Endodermal cell (in vitro differentiated cells): ENCODE data around the gene CDKN1A. TPM values are rescaled to one million over a fixed set of nuclear protein-coding genes. Genes with fewer than 3 reads are reported as not detected.

Experiments
- DNase-seq: peaks from one replicate; pipeline ENCODE4 v3.0.0-alpha.2; 2017
- H3K27ac ChIP-seq: 2 replicates; pipeline ENCODE4 v1.5.1; 2013; ENCODE audit warnings: mild to moderate bottlenecking, low read depth, low read length, moderate library complexity
- H3K27me3 ChIP-seq: 2 replicates; pipeline ENCODE4 v1.6.1; 2013; ENCODE audit warnings: mild to moderate bottlenecking, low read length, moderate library complexity; ENCODE audit not compliant: insufficient read depth, control insufficient read depth, poor library complexity, severe bottlenecking
- H3K36me3 ChIP-seq: 2 replicates; pipeline ENCODE4 v1.7.0; 2013; ENCODE audit warnings: mild to moderate bottlenecking, low read length, moderate library complexity; ENCODE audit not compliant: control insufficient read depth, insufficient read depth
- H3K4me1 ChIP-seq: one replicate; pipeline ENCODE4 v1.7.0; 2013; ENCODE audit warnings: low read length; ENCODE audit not compliant: control insufficient read depth, insufficient read depth
- H3K4me3 ChIP-seq: 2 replicates; pipeline ENCODE4 v1.5.1; 2013; ENCODE audit warnings: mild to moderate bottlenecking, low read length, moderate library complexity
- H3K9ac ChIP-seq: 2 replicates; pipeline ENCODE4 v1.6.1; 2013; ENCODE audit warnings: mild to moderate bottlenecking, low read length, moderate library complexity; ENCODE audit not compliant: poor library complexity, severe bottlenecking; ENCODE audit errors: extremely low read depth
- H3K9me3 ChIP-seq: 2 replicates; pipeline ENCODE4 v1.6.1; 2013; ENCODE audit warnings: mild to moderate bottlenecking, low read length, moderate library complexity; ENCODE audit not compliant: control insufficient read depth
- H3K27ac Mint-ChIP-seq: 2 replicates; pipeline ENCODE4 v1.8.0; 2020; ENCODE audit warnings: mixed read lengths
- H3K27me3 Mint-ChIP-seq: 2 replicates; pipeline ENCODE4 v1.8.0; 2021; ENCODE audit warnings: mild to moderate bottlenecking, mixed read lengths; ENCODE audit not compliant: insufficient read depth
- H3K36me3 Mint-ChIP-seq: 2 replicates; pipeline ENCODE4 v1.8.0; 2020; ENCODE audit warnings: low read depth, mixed read lengths
- H3K4me1 Mint-ChIP-seq: 2 replicates; pipeline ENCODE4 v1.8.0; 2020; ENCODE audit warnings: mixed read lengths
- H3K4me3 Mint-ChIP-seq: 2 replicates; pipeline ENCODE4 v1.8.0; 2020; ENCODE audit warnings: mild to moderate bottlenecking, moderate library complexity, mixed read lengths
- H3K9me3 Mint-ChIP-seq: 2 replicates; pipeline ENCODE4 v1.8.0; 2020; ENCODE audit warnings: mild to moderate bottlenecking, mixed read lengths
- WGBS, 2 experiments: methylation state at CpG; one replicate each; pipeline versions ENCODE4 v1.1.5 to v1.1.7; 2013; ENCODE audit warnings: missing lambda C conversion rate in 2 of 2, mixed read lengths in 1 of 2; ENCODE audit not compliant: insufficient coverage in 1 of 2, insufficient read length in 1 of 2; 5-methylcytosine and 5-hydroxymethylcytosine counted together
- total RNA-seq, 2 donors: library from RNA; stranded (reverse); fragmentation: NEBNext Ultra II Directional in 1 of 2; extraction: Animal tissue kit (Norgen Biotek cat#: 25700) in 1 of 2; gene quantifications; 2 replicates in 1 of 2; 3 replicates in 1 of 2; pipeline ENCODE4 v1.2.1, GENCODE V29; 2021
- TF ChIP-seq, protein P1 (sequence below): fragments of 200-600 bp; sonication (generic); conservative IDR thresholded peaks from 2 replicates; pipeline ENCODE4 v1.5.0; 2021; ENCODE audit warnings: antibody characterized with exemption, mild to moderate bottlenecking

CDKN1A gene
- total RNA-seq, 2 donors from 2014 or later: 1.9 to 3.7 TPM

- H3K27ac Mint-ChIP-seq: no peak overlapping the region
- H3K9me3 Mint-ChIP-seq: no peaks in the 10 kb centered on the region
- H3K9ac ChIP-seq: no peak overlapping the region
- H3K27me3 ChIP-seq: no peaks in the 10 kb centered on the region
- no peaks in the 10 kb centered on the region for H3K9me3 ChIP-seq
- no peak overlapping the region for H3K4me3 Mint-ChIP-seq
- H3K4me3 ChIP-seq: no peak overlapping the region
- TF ChIP-seq, protein P1, sequence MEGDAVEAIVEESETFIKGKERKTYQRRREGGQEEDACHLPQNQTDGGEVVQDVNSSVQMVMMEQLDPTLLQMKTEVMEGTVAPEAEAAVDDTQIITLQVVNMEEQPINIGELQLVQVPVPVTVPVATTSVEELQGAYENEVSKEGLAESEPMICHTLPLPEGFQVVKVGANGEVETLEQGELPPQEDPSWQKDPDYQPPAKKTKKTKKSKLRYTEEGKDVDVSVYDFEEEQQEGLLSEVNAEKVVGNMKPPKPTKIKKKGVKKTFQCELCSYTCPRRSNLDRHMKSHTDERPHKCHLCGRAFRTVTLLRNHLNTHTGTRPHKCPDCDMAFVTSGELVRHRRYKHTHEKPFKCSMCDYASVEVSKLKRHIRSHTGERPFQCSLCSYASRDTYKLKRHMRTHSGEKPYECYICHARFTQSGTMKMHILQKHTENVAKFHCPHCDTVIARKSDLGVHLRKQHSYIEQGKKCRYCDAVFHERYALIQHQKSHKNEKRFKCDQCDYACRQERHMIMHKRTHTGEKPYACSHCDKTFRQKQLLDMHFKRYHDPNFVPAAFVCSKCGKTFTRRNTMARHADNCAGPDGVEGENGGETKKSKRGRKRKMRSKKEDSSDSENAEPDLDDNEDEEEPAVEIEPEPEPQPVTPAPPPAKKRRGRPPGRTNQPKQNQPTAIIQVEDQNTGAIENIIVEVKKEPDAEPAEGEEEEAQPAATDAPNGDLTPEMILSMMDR: no peak
- H3K27ac ChIP-seq: no peak overlapping the region
- no peaks in the 10 kb centered on the region for H3K36me3 ChIP-seq
- peaks cover 6% of the 10 kb centered on the region for H3K27me3 Mint-ChIP-seq
- 87 to 93% methylated on average over 8 to 11 of the region's 11 CpGs for WGBS, 2 experiments
- peaks cover 3% of the 10 kb centered on the region for H3K4me1 Mint-ChIP-seq
- H3K36me3 Mint-ChIP-seq: no peaks in the 10 kb centered on the region
- no peak for DNase-seq
- no peaks in the 10 kb centered on the region for H3K4me1 ChIP-seq
Measured at GRCh38 chr6:36639171-36639808, 39.2 kb upstream of the CDKN1A start.

- Mint-ChIP-seq H3K36me3 (no peaks in the 10 kb centered on the region), H3K4me3 (no peak overlapping the region), H3K27me3 (peaks cover 10% of the 10 kb centered on the region), H3K4me1 (peaks cover 3% of the 10 kb centered on the region), H3K27ac (no peak overlapping the region), H3K9me3 (no peaks in the 10 kb centered on the region)
- H3K27ac ChIP-seq: no peak overlapping the region
- no peaks in the 10 kb centered on the region for H3K9me3 ChIP-seq
- H3K9ac ChIP-seq: no peak overlapping the region
- H3K27me3 ChIP-seq: no peaks in the 10 kb centered on the region
- no peaks in the 10 kb centered on the region for H3K36me3 ChIP-seq
- no peaks in the 10 kb centered on the region for H3K4me1 ChIP-seq
- TF ChIP-seq, protein P1: no peak
- 71 to 78% methylated on average over 2 to 3 of the region's 3 CpGs for WGBS, 2 experiments
- DNase-seq: no peak
- no peak overlapping the region for H3K4me3 ChIP-seq
Measured at GRCh38 chr6:36641543-36641942, 37.0 kb upstream of the CDKN1A start.

DNA sequence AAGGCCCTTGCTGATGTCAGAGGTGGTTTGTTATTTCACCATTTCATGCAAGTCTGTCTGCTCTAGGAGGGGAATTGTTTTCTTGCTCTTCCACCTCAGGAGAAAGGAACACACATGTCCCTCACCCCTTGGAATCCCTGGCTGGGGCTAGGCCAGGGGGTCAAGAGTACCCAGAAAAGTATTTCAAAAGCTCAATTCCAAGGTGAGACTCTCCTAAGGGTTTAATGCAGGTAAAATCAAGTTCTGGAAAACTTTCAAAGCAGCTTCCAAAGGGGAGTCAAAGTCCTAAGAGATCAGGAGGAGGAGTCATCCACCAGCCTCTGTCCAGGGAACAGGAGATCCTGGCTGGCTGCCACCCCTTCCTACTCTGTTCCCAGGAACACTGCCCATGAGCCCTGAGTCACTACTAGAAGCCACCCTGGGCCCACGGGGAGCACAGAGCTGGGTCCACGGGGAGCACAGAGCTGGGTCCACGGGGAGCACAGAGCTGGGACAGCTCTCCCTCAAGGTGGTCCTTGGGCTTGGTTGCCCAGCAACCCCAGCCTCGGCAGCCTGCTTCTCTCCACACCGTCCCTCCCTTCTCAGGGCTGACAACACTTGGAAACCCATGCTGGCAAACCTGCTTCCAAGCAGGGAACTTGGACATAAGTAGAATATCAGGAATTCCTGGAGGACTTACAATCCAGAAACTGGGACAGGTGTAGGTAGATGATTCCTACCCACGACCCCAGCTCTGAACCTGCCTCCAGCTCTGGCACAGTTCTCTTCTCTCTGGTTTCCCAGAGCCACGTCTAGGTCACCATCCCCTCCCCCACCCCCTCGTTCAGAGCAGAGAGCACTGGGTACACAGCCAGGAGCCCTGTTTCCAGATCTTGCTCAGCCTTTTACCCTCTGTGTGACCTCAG lies 35.3 kb upstream of the CDKN1A start:
- H3K36me3 Mint-ChIP-seq: no peaks in the 10 kb centered on the region
- no peaks in the 10 kb centered on the region for H3K36me3 ChIP-seq
- no peaks in the 10 kb centered on the region for H3K9me3 ChIP-seq
- no peak for DNase-seq
- H3K4me3 ChIP-seq: no peak overlapping the region
- H3K4me1 ChIP-seq: no peaks in the 10 kb centered on the region
- no peak overlapping the region for H3K27ac Mint-ChIP-seq
- no peak overlapping the region for H3K4me3 Mint-ChIP-seq
- peaks cover 7% of the 10 kb centered on the region for H3K27me3 ChIP-seq
- peaks cover 3% of the 10 kb centered on the region for H3K4me1 Mint-ChIP-seq
- no peaks in the 10 kb centered on the region for H3K9me3 Mint-ChIP-seq
- H3K27ac ChIP-seq: no peak overlapping the region
- WGBS, 2 experiments: 69 to 79% methylated on average over 2 to 8 of the region's 8 CpGs
- H3K9ac ChIP-seq: no peak overlapping the region
- TF ChIP-seq, protein P1: no peak
- H3K27me3 Mint-ChIP-seq: peaks cover 13% of the 10 kb centered on the region
